H4 (cell line): ENCODE results near the gene UBXN11. TPM values are rescaled to one million over a fixed set of nuclear protein-coding genes. Genes with fewer than 3 reads are reported as not detected.

Experiments used
- DNase-seq: peaks from one replicate; pipeline ENCODE4 v3.0.0-alpha.2; 2015; ENCODE audit warnings: low spot score
- total RNA-seq: library from RNA; depleted of rRNA; stranded (reverse); fragments of >200 nt; shearing (Covaris generic); gene quantifications from 2 replicates; pipeline ENCODE4 v1.2.3, GENCODE V29; 2014

UBXN11 gene
- total RNA-seq, 1 experiment from 2014 or later: 3.8 TPM

DNA sequence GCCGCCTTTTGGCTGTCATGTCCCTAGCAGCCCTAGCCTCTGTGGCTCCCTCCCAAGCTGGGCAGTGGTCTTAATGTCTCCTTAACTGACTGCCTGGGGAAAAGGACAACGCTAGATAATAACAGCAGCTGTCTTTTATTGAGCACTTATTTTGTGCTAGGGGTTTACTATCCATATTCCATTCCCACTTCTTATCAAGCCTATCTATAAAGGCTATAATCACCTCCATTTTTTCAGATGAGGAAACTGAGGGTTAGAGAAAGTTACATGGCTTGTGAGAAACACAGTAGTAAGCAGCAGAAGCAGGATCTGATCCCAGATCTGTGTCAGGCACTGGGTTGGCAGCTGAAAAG lies 20.4 kb downstream of the UBXN11 start:
- no peak for DNase-seq

DNA sequence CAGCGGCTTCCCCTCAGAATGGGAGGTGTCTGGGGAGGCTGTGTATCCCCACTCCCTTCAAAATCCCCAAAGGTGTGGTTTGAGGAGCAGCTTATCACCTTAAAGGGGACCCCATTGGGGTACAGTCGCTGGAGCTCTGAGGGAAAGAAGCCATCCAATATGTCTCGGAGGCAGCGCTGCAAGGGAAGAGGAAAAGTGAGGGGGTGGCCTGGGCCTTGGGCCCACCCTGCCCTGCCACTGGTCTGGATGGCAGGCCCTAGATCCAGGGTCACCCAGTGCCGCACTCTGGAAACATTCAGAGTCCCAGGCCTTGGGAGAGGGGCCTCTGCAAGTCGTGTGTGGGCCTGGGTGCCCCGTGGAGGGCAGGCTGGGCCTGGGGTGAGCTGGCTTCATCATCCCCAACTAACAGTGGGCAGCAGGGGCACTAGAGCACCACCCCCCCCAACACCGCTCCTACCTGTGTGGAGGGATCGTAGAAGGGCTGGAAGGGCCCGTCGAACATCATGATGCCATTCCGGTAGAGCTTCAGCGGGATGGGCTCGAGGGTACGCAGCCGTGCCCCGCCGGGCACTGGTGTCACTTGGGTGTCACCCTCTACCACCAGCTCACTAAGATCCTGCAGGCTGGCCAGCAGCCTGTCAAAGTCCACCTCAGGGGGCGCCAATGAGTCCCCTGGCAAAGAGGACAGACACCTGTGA lies 20.9 kb downstream of the UBXN11 start:
- DNase-seq: no peak

DNA sequence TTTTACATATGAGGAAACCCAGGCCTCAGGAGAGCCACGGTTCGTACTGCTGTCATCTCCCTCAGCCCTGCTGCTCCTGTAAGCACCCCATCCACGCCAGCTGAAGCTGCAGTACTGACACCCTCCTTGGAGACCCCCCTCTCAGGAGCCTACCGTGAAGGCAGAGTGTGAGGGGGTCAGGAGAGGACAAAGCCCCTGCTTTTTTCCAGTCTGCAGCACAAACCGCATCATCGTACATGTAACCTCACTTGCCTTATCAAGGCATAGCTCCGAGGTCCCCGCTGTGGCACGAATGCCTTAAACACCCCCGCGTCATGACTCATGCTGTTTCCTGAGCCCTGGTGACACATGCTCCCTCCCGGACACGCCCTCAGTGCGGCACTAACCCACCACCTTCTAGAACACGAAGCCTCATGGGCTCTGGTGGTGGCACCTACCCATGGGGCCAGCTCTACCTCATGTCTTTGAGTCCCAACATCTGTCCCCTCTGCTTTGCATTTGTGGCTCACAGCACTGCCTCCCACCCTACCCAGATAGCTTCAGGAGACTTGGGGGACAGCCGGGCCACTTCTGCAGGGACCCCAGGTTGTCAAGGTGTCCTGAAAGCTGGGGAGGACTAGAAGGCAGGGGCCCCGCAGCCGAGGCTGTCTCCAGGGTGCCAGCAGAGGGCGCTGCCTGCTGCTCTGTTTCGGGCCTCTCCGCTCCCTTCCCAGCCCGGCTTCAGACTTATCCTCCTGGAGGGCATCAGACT lies 21.7 kb downstream of the UBXN11 start:
- peak; percentile 97 for DNase-seq

DNA sequence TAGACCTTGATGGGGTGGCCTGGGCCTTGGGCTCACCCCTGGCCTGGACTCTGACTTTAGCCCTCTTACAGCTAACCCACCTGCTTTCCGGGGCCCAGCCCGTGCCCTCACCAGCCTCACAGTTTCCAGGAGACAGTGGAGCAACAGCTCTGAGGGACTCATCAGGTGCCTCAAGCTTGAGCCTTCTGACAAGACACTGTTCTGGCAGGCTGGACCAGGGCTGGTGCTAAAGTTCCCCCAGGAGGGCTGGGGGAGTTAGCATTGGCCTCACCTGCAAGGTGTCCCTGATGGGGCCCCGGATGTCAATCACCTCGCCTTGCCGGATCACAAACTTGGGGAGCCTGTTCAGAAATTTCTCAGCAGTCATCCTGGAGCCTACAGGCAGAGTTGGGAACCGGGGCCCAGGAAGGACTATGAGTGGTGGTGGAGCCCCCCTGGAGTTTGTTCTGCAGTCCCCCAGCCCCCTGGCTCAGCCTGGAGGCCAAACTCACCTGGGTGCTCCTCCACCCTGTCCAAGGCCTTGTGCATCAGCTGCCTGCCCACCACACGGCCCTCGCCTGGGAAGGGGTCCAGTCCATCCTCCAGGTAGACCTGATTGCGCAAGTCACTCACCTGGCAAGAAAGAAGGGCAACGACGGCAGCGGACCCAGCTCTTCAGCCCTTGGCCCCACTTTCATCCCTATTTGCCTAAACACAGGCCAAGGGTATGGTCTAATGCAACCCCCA lies 22.4 kb downstream of the UBXN11 start:
- no peak for DNase-seq

DNA sequence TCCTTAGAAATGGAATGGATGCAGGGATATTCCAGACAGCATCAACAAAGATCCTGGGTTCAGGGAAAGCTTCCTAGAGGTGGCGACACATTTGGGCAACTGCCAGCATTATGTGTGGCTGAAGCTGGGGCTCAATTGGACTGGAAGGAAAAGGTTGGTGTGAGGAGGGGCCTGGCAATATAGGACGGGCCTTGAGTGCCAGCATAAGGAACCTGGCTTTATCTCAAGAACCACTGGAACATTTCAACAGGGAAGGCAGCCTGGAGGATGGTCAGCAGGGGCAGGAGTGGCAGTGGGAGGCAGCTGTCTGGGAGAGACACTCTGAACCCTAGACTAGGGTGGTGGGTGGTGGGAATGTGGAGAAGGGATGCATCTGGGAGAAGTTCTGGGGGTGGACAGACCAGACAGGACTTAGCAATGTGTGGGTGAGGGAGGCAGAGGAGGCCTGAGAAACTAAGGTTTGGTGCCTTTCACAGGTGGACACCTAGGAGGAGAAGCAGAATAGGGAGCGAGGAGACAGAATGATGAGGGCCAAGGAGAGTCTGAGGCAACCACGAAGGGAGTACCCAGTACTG lies 23.1 kb downstream of the UBXN11 start:
- no peak for DNase-seq

DNA sequence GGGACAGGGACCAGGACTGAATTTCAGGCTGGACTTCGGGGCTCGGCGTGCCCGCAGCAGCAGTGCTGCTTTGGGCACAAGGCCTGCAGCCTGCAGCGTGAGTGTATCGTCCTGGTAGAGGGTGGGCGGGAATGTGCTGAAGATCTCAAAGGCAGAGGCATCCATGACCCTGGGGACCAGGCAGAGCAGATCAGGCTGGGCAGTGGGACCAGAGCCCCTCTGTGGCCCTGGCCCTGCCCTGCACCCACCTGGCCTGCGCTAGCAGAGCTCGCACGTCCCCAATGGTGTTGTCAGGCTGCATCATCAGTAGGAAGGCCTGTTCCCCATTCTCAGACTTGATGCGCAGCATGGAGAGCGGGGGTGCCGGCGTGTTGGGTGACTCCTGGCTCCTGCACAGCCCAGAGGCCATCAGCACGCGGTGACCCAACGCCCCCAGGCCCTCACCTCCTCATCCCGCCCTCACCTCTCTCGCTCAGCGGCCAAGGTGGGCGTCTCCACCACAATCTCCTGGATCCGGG lies 24.0 kb downstream of the UBXN11 start:
- no peak for DNase-seq

DNA sequence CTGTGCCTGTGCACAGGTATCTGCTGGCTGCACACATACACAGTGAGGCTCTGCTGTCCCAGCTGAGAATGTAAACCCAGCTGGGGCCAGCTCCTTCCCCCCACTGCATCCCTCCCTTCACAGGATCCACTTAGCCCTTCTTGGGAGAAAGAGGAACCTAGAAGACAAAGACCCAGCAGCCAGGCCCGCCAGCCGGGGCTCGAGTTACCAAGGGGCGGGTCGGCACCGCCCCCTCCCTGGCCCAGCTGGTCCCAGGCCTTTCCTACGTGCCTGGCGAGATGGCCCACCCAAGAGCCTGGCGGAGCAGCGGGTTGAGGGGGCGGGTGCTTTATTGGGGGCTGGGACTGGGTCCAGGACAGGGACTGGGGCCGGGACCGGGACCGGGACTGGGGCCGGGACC lies 24.5 kb downstream of the UBXN11 start:
- DNase-seq: no peak

DNA sequence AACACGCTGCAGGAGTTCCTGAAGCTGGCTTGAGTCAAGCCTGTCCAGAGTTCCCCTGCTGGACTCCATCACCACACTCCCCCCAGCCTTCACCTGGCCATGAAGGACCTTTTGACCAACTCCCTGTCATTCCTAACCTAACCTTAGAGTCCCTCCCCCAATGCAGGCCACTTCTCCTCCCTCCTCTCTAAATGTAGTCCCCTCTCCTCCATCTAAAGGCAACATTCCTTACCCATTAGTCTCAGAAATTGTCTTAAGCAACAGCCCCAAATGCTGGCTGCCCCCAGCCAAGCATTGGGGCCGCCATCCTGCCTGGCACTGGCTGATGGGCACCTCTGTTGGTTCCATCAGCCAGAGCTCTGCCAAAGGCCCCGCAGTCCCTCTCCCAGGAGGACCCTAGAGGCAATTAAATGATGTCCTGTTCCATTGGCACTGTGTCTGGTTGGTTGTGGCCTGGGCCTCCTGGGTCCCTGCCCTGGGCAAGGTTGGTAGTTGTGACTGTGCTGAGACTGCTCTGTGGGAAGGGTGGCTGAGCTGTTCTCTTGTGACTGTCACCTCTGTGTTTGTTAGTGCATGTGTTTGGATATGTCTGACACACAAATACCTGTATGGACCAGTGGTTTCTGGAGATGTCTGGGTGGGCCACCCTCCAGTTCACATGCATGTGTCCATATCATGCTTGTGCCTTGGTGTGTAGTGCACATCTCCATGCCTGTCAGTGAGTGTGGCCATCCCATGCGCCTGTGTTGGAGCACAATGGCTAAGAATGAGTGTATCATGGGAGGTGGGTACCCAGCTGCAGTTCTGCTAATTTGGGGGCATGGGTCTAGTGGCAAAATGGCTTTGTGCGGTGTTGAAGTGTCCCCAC lies 25.1 kb downstream of the UBXN11 start:
- no peak for DNase-seq

DNA sequence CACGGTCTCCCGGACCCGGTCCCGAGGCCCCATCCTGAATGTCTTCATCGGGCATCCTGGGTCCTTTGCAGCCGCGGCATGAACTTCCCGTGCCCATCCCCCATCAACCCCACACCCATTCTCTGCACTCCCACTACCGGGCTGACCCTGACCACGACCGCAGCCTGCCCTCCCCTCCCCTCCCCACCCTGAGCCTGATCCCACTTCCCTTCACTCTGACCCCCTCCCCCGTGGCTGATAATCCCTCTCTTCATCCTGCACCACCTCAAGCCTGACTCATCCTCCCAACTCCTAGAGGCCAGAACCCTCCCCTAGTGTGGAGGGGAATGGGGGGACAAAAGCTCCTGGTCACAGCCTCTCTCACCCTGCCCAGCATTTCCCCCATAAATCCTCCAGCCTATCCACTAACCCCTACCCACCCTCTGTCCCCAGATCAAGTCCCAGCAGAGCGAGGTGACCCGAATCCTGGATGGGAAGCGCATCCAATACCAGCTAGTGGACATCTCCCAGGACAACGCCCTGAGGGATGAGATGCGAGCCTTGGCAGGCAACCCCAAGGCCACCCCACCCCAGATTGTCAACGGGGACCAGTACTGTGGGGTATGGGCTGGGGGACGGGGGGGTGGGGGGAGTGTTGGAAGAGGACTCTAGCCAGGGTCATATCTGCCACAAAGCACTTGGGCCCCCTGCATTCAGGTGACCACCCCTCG lies 25.9 kb downstream of the UBXN11 start:
- DNase-seq: peak; percentile 44

DNA sequence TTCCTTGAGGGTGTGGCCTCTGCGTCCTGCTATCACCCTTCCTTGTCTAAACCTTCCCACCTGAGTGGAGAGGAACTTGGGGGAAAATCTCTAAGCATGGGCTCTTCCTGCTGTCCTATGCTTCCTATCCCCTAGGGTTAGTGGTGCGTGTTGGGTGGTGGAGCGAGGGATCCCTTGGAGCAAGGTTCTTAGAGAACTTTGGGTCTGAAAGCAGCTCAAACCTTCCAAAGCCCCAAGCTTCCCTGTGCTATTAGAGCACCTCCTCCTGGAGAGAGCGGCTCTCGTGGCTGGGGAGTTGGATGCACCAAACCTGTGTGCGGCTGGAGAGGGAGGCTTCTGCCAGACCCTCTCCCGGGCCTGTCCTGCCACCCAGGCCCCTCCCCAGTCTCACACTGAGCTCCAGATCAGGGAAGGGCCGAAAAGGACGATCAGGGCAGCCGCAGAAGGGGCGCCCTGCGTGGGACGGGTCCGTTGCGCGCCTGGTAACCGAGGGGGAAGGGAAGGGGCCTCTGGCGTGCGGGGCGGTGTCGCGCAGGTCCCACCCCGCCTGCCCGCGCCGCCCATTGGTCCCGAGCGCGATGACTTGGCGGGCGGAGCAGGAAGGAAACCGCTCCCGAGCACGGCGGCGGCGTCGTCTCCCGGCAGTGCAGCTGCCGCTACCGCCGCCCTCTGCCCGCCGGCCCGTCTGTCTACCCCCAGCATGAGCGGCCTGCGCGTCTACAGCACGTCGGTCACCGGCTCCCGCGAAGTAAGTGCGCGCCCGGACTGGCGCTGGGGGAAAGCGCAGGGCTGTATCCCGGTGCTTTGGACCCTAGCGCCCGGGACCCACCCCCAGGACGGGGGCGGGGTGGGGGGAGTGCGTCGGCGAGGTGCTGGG lies 26.7 kb downstream of the UBXN11 start, which contains the start of gene SH3BGRL3:
SH3BGRL3 (plus strand) TSS at position 631 of the 877 bp plus-strand sequence; CDS start at position 701, 70 bp downstream.
- DNase-seq: peak; percentile 77

DNA sequence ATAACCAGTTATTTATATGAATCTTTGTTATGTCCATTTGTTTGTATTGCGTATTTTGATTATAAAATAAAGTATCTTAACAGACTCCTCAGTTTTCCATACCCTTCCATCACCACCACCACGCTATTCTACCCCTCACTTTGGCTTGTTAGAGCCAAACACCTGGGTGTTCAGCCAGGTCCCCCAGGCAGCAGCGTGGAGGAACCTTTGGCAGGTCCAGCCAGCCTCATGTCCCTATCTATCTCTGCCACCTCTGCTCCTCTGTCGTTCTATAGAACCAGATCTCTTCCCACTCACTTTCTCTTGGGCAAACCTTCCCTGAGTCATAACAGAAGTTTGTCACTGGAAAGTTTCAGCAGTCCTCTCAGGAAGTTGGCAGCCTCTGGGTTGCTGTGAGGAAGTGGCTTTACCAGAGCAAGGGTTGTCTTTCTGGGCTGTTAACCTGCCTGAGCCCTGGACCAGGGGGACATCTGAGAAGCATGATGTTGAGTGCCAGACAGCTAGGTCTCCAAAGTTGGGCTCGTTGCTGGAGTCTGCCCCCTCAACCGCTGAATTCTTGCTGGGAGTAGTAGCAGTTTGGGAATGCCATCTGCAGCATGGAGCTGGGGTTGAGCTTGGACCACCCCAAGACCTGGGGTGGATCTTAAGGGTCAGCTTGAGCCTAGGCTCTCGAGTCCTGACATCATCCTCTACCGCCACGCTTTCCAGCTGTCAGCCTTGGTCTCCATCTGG lies 27.5 kb downstream of the UBXN11 start:
- DNase-seq: no peak

DNA sequence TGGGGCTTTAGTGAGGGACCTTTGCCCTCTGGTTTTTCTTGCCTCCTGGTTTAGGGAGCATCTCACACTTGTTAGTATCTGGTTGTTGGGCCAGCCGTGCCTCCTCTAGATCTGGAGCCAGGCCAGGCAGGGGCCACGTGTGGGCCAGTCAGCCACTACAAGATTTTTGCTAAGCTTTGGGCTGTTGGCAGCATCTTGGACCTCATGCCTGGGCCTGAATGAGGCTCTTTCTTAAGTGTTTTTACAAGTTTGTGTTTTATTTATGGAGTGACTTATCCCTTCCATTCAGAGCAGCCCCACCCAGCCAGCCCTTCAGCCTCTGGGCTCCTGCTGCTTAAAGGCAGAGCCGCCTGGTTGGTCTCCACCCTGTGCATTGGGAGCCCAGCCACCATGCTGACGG lies 28.1 kb downstream of the UBXN11 start:
- no peak for DNase-seq

DNA sequence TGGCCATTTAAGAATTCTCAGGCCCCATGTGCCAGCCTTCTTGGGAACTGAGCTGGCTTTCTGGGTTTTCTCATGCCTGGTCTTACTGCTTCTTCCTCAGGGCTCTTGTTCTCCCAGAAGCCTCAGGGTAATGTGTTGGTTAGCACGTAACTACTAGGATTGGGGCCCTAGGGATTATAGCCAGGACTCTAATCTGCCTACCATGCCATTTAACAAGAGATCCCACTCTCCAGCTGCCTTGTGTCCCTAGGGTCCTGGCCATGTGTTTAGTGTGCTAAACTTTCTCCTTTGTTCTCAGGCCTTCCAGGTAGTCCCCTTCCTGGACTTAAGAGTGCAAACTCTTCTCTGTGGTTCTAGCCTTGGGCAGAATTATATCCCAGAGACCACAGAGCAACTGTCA lies 28.7 kb downstream of the UBXN11 start:
- DNase-seq: no peak

DNA sequence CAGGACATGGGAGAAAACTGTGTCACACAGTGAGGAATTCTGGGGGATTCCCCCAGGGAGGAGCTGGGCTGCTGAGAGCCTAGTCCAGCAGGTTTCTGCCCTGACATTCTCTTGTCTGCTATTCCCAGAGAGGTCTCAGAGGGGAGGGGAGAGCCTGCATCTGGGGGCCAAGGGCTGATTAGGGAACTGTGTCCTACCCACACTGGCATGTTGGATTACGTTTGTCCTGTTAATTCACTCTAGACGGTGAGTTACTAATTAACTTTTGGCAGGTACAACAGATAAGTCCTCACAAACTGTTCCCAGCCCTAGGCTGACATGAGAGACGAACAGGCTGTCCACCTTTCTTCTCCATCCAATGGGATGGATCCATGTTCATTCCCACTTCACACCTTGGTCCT lies 29.2 kb downstream of the UBXN11 start:
- DNase-seq: no peak

DNA sequence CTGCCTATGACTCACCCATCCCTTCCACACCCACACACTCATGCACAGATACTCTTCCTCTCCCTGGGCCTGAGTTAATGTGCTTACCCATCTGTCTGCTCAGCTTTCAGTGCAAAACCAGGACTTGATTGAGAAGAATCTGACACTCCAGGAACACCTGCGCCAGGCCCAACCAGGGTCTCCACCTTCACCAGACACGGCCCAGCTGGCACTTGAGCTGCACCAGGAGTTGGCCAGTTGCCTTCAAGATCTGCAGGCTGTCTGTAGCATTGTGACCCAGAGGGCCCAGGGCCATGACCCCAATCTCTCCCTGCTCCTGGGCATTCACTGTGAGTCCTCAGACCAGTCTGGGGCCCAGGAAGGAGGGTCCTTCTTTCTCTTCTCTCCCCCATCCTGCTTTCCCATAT lies 30.0 kb downstream of the UBXN11 start:
- no peak for DNase-seq

DNA sequence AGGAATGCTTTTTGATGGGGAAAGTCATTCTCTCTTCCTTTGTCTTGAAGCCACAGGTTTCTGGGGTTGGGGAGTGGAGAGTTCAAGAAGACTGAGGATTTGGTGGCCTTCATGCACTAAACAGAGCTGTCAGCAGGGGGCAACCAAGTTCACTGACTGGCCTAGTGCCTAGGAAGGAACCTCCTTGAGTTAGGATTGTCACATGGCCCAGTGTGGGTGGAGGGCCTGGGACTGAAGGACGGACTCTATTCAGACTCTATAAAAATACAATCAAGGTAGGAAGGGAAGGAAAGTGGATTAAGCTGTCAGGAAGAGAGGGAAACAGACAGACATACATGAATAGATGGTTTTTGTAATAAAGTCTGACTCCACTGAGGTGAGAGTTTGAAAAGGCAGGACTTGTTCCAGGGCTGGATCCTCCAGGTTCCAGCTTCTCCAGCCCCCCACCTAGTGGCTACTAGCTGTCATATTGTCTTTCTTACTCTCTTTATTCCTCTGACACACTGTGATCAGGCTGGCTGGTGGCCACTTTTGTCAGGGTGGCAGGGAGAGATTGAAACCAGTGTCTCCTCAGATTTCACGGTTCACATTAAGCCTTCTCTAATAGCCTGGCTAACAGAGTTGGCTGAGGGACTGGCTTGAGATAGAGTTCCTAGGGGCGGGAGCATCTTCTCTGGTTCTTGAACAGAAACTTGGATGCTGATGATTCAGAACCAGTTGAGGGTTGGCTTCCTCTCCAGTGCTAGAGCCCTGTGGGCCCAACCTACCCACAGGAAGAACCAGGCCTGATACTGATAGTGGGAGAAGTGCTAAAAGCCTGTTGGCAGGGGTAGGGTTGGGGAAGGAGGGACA lies 30.6 kb downstream of the UBXN11 start:
- DNase-seq: peak; percentile 84

DNA sequence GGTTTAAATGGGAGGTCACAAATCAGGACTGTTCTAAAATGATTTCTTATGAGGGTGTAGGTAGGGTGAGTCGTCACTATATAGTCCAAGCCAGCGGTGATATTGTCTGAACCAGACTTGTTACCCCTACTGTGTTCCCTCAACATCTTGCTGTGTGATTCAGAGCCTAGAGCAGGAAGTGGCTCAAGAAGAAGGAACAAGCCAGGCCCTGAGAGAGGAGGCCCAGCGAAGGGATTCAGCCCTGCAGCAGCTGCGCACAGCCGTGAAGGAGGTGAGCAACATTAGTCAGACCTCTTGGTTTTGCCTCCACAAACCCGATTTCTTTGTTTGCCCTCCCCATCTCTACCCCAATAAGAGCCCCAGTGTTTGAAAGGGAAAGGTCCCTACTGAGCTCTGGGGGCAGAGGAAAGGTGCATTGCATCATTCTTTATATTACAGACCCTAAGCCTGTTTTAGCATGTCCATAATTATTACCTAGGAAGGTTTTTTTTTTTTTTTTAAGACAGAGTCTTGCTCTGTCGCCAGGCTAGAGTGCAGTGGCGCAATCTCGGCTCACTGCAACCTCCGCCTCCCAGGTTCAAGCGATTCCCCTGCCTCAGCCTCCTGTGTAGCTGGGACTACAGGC lies 31.5 kb downstream of the UBXN11 start:
- DNase-seq: no peak
